KMS-11 (cell line): ENCODE results near the gene NYAP1.

Experiments used
- H2AFZ ChIP-seq: fragments of 200-600 bp; sonication (generic); 2 replicates; pipeline ENCODE4 v1.6.1; 2016; ENCODE audit warnings: antibody characterized with exemption, mixed run types, low read depth
- H3K27ac ChIP-seq: fragments of 200-600 bp; sonication (generic); 2 replicates; pipeline ENCODE4 v1.6.1; 2016; ENCODE audit warnings: mild to moderate bottlenecking, mixed run types
- H3K27me3 ChIP-seq: fragments of 200-600 bp; sonication (generic); 2 replicates; pipeline ENCODE4 v1.6.1; 2017; ENCODE audit warnings: mild to moderate bottlenecking, low read depth, mixed run types, moderate library complexity; ENCODE audit not compliant: insufficient read depth
- H3K36me3 ChIP-seq: fragments of 200-600 bp; sonication (generic); 2 replicates; pipeline ENCODE4 v1.6.1; 2017; ENCODE audit warnings: mild to moderate bottlenecking, mixed run types; ENCODE audit not compliant: insufficient read depth
- H3K4me1 ChIP-seq: fragments of 200-600 bp; sonication (generic); 2 replicates; pipeline ENCODE4 v1.6.1; 2016; ENCODE audit warnings: mild to moderate bottlenecking, low read depth, mixed run types; ENCODE audit not compliant: poor library complexity, severe bottlenecking
- H3K4me2 ChIP-seq: fragments of 200-600 bp; sonication (generic); 2 replicates; pipeline ENCODE4 v1.7.0; 2016; ENCODE audit warnings: mild to moderate bottlenecking, mixed run types
- H3K4me3 ChIP-seq: fragments of 200-600 bp; sonication (generic); IDR thresholded peaks from 2 replicates; pipeline ENCODE4 v1.6.1; 2017; ENCODE audit warnings: low read depth, low read length, mixed read lengths; ENCODE audit not compliant: insufficient read depth
- H3K79me2 ChIP-seq: fragments of 200-600 bp; sonication (generic); 2 replicates; pipeline ENCODE4 v1.6.1; 2016; ENCODE audit warnings: low read depth, mixed run types; ENCODE audit not compliant: insufficient read depth
- H3K9ac ChIP-seq: fragments of 200-600 bp; sonication (generic); 2 replicates; pipeline ENCODE4 v1.6.1; 2016; ENCODE audit warnings: mild to moderate bottlenecking, mixed run types
- H4K20me1 ChIP-seq: fragments of 200-600 bp; sonication (generic); 2 replicates; pipeline ENCODE4 v1.6.1; 2016; ENCODE audit warnings: mild to moderate bottlenecking, mixed run types; ENCODE audit not compliant: insufficient read depth
- TF ChIP-seq, protein P1 (sequence below): fragments of 200-600 bp; sonication (generic); conservative IDR thresholded peaks from 2 replicates; pipeline ENCODE4 v1.6.1; 2017; ENCODE audit warnings: low read depth, mild to moderate bottlenecking, antibody characterized with exemption, low read length, moderate library complexity, mixed read lengths

Gene NYAP1

DNA sequence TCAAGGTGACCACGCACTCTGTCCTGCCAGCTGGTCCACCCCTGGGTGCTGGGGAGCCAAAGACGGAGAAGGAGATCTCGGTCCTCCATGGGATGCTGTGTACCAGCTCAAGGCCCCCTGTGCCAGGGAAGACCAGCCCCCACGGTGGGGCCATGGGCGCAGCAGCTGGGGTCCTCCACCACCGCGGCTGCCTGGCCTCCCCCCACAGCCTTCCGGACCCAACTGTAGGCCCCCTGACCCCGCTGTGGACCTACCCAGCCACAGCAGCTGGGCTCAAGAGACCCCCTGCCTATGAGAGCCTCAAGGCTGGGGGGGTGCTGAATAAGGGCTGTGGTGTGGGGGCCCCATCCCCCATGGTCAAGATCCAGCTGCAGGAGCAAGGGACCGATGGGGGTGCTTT lies 5.4 kb downstream of the NYAP1 start:
- Histone ChIP-seq H4K20me1 (no peaks in the 10 kb centered on the region), H3K4me3 (no peak overlapping the region), H3K27me3 (peaks cover 7% of the 10 kb centered on the region; the same call in 1 of the 2 replicates), H3K9ac (no peak overlapping the region), H2AFZ (no peak overlapping the region), H3K4me1 (peaks cover 12% of the 10 kb centered on the region), H3K36me3 (no peaks in the 10 kb centered on the region), H3K27ac (no peak overlapping the region), H3K79me2 (no peaks in the 10 kb centered on the region), H3K4me2 (no peak overlapping the region)
- TF ChIP-seq, protein P1, sequence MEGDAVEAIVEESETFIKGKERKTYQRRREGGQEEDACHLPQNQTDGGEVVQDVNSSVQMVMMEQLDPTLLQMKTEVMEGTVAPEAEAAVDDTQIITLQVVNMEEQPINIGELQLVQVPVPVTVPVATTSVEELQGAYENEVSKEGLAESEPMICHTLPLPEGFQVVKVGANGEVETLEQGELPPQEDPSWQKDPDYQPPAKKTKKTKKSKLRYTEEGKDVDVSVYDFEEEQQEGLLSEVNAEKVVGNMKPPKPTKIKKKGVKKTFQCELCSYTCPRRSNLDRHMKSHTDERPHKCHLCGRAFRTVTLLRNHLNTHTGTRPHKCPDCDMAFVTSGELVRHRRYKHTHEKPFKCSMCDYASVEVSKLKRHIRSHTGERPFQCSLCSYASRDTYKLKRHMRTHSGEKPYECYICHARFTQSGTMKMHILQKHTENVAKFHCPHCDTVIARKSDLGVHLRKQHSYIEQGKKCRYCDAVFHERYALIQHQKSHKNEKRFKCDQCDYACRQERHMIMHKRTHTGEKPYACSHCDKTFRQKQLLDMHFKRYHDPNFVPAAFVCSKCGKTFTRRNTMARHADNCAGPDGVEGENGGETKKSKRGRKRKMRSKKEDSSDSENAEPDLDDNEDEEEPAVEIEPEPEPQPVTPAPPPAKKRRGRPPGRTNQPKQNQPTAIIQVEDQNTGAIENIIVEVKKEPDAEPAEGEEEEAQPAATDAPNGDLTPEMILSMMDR: no peak

DNA sequence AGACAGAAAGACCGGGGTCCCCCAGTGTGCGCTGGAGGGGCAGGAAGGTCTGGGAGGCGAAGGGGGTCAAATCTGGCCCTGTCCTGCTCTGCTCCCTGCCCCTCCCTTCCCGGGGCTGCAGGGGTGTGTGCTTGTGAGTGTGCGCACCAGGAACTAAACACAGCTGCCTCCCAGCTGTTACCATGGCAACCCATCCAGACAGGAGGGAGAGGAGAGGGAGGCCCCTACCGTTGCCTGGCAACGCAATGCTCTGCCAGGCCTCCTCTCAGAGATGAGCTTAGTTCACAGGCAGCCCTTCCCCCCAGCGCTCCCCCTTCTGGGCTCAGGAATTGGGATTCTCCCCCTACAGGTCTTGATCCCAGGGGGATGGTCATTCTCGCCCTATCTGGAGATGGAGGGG lies 6.1 kb downstream of the NYAP1 start:
- TF ChIP-seq, protein P1: no peak
- no peak overlapping the region for H3K4me2 ChIP-seq
- H3K27me3 ChIP-seq: peaks cover 7% of the 10 kb centered on the region; the same call in 1 of the 2 replicates
- H3K27ac ChIP-seq: no peak overlapping the region
- H3K4me1 ChIP-seq: peaks cover 12% of the 10 kb centered on the region
- H3K4me3 ChIP-seq: no peak overlapping the region
- no peaks in the 10 kb centered on the region for H4K20me1 ChIP-seq
- H2AFZ ChIP-seq: no peak overlapping the region
- H3K9ac ChIP-seq: no peak overlapping the region
- no peaks in the 10 kb centered on the region for H3K36me3 ChIP-seq
- H3K79me2 ChIP-seq: no peaks in the 10 kb centered on the region

DNA sequence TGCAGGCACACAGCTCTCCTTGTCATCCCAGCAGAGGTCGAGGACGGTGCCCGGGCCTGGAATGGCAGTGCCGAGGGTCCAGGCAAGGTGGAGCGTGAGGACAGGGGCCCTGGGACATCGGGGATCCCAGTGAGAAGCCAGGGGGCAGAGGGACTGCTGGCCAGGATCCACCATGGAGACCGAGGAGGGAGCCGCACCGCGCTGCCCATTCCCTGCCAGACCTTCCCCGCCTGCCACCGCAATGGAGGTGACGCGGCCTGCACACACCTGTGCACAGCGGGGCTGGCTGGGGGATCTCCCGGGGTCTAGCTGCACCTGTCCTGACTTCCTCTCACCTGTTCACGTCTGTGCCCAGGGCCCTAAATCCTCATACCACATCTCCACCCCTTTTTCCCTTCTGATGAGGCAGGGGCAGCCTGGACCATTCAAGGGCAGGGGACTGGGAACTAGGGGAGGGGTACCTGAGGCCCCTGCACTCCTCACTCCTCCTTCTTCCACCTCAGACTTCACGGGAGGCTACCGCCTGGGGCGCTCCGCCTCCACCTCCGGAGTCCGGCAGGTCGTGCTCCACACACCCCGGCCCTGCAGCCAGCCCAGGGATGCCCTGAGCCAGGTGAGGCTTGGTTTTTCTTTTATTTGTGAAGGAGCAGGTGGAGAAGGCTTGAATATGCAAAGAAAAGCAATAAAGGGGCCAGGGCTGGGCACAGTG lies 6.9 kb downstream of the NYAP1 start:
- TF ChIP-seq, protein P1: no peak
- Histone ChIP-seq H3K36me3 (no peaks in the 10 kb centered on the region), H3K27me3 (peaks cover 7% of the 10 kb centered on the region; the same call in 1 of the 2 replicates), H3K4me1 (peaks cover 12% of the 10 kb centered on the region), H3K4me2 (no peak overlapping the region), H3K9ac (no peak overlapping the region), H4K20me1 (no peaks in the 10 kb centered on the region), H3K27ac (no peak overlapping the region), H2AFZ (no peak overlapping the region), H3K79me2 (no peaks in the 10 kb centered on the region), H3K4me3 (no peak overlapping the region)

DNA sequence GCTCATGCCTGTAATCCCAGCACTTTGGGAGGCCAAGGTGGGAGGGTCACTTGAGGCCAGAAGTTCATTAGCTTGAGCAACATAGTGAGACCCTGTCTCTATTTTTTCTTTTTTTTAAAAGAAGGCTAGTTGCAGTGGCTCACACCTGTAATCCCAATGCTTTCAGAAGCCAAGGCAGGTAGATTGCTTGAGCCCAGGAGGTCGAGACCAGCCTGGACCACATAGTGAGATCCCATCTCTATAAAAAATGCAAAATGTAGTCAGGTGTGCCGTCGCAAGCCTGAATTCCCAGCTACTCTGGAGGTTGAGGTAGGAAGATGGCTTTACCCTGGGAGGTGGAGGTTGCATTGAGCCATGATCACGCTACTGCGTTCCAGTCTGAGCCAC lies 7.5 kb downstream of the NYAP1 start:
- no peak overlapping the region for H3K4me2 ChIP-seq
- TF ChIP-seq, protein P1: no peak

More for the DNA sequence above, 7.5 kb downstream of the NYAP1 start:
- Histone ChIP-seq H2AFZ (no peak overlapping the region), H3K4me3 (no peak overlapping the region), H3K27ac (no peak overlapping the region), H3K27me3 (peaks cover 7% of the 10 kb centered on the region; the same call in 1 of the 2 replicates), H3K9ac (no peak overlapping the region), H3K4me1 (peaks cover 12% of the 10 kb centered on the region), H4K20me1 (no peaks in the 10 kb centered on the region), H3K79me2 (no peaks in the 10 kb centered on the region), H3K36me3 (no peaks in the 10 kb centered on the region)
